Stimulated activated CD4-positive, alpha-beta T cell treated with anti-CD3 and anti-CD28 coated beads, Interleukin-2, amount 100 ng/mL, for 24 hours (primary cell): ENCODE measurements around the gene IGLL1.
"Not testable (repeated sequence)": the region's sequence is repeated elsewhere in the genome, so short reads cannot be mapped to it uniquely, and the experiment has no call there.

Source experiments
- DNase-seq, 2 donors: peaks; one replicate each; pipeline ENCODE4 v3.0.0-alpha.2; 2020

IGLL1 gene

GRCh38 chr22:23561025-23561510, 19.0 kb downstream of the IGLL1 start:
- DNase-seq: not testable (repeated sequence)

- DNase-seq: not testable (repeated sequence)
These were observed 19.9 kb downstream of the IGLL1 start for GRCh38 chr22:23560215-23560614.

GRCh38 chr22:23557467-23557866, 22.6 kb downstream of the IGLL1 start:
- no peak for DNase-seq

DNA sequence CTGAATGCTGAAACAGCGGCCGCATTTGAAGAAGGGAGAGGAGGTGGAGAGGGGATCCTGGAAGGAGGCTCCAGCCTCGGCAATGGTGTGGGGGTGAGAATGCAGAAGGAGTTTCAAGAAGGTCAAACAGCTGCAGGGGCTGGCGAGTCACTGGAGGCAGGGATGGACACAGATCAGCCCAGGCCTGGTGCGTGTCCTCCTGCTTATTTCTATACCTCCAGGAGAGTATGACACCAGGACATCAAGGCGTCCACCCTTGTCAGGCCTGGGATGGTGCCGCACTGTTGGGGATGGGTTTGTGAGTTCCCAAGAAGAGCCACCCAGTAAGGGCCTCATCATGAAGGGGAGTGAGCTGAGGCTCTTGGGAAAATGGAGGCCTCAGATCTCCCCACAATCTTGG, 23.1 kb downstream of the IGLL1 start:
- no peak for DNase-seq

DNA sequence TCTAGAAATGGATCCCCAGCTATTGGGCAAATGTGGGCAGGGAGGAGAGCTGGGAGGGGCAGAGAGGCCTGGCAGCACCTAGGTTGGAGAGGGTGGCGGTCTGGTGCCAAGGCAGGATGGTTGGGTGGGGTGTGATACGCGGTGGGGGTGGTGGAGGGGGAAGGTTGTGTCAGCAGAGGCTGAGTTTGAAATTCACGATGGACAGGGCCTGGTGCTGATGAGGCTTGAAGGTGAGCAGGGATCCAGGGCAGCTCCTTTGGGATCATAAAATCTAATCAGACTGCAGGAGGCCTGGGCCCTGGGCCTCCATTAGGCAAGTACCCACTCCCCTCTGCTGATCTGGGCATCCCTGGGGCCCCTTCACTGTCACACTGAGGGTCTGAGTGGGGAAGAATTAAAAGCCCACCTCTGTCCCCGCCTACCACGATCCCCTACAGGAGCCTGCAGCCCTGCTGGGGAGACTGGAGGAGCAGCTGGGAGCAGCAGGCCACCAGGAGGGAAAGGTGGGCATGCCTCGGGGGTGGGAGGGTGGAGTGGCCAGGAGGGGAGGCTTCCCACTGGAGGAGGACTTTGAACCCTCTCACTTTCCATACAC, 24.0 kb downstream of the IGLL1 start:
- no peak for DNase-seq

DNA sequence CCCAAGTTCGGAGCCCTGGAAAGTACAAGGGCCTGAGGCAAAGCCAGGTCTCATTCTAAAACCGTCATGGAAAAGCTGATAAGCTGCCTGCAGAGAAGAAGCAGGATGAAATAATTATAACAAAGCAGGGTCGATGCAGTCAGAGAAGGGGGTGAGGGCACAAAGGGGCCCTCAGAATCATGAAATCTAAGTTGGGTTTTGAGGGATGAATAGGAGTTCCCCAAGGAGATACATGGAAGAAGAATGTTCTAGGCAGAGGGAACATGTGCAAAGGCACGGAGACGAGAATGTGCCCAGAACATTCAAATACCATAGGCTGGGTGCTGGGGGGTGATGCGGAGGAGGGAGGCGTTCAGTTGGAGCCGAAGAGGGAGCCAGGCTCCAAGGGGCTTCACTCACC, 25.0 kb downstream of the IGLL1 start:
- DNase-seq: no peak

- DNase-seq: no peak
These were observed 25.9 kb downstream of the IGLL1 start for GRCh38 chr22:23553924-23554870.

DNA sequence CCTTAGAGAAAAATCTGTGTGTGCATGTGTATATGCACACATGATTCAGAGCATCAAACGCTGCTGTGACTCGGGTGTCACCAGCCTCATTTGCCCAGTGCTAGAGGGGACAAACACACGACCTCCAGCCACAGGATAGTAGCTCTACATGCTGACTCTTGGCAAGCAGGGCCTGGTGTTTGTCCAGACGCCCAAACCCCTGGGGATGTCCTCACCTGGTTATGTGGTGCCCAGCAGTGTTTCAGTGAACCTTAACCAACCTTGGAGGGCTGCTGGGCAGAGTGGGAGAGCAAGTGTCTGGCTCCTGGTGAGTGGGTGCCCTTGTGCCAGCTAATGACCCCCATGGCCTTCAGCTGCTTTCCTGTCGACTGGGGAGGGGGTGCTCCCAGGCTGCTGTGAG, 26.7 kb downstream of the IGLL1 start:
- DNase-seq: no peak

DNA sequence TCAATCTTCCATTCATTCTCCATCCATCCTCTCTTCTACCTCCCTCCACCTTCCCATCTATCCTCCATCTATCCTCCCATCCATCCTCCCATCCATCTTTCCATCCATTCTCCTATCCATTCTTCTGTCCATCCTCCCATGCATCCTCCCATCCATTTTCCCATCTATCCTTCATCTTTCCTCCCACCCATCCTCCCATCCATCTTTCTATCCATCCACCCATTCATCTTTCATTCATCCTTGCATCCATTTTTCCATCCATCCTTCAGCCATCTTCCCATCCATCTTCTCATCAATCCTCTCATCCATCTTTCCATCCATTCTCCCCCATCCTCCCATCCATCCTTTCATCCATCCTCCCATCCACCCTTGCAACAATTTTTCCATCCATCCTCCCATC, 27.5 kb downstream of the IGLL1 start:
- no peak for DNase-seq

- DNase-seq: no peak
These were observed 28.7 kb downstream of the IGLL1 start for GRCh38 chr22:23551385-23551784.

- no peak for DNase-seq
These were observed 29.9 kb downstream of the IGLL1 start for GRCh38 chr22:23550049-23550650.

DNA sequence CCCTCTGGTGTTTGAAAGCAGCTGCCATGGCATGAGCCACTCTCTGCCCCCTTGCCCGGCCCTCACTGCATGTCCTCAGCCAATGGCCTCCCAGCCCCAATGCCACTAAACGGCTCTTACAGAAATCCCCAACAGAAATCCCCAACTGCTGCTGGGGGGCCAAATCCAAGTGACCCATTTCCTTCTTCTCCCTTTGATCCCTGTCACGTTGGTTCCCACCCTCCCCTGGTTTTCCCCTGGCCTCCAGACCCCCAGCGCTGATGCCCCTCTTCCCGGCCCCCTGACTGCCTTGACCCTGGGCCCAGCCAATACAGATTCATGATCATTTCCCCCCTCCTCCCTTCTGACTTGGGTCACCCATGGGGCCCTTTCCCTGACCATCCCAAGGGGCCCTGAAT, 30.9 kb downstream of the IGLL1 start:
- no peak for DNase-seq

GRCh38 chr22:23548501-23549197, 31.4 kb downstream of the IGLL1 start:
- DNase-seq: no peak

DNA sequence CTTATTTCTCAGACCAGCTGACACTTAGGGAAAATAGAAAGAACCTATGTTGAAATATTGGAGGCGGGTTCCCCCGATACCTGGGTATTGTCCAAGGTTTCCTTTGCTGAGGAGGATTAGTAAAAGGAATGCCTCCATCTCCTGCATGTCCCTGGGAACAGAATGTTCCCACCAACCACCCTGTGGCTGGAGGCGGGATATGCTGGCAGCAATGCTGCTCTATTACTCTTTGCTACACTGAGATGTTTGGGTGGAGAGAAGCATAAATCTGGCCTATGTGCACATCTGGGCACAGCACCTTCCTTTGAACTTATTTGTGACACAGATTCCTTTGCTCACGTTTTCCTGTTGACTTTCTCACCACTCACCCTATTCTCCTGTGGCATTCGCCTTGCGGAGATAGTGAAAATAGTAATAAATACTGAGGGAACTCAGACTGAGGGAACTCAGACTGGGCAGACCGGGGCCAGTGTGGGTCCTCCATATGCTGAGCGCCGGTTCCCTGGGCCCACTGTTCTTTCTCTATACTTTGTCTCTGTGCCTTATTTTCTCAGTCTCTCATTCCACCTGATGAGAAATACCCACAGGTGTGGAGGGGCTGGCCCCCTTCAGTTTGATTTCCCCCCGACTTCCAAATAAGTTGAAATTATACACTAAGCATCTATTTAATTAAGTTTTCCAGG, 32.1 kb downstream of the IGLL1 start:
- DNase-seq: no peak

DNA sequence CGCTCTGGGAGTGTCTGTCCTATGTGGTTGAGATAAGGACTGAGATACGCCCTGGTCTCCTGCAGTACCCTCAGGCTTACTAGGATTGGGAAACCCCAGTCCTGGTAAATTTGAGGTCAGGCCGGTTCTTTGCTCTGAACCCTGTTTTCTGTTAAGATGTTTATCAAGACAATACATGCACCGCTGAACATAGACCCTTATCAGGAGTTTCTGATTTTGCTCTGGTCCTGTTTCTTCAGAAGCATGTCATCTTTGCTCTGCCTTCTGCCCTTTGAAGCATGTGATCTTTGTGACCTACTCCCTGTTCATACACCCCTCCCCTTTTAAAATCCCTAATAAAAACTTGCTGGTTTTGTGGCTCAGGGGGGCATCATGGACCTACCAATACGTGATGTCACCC, 32.7 kb downstream of the IGLL1 start:
- not testable (repeated sequence) for DNase-seq

GRCh38 chr22:23544852-23545251, 35.2 kb downstream of the IGLL1 start:
- DNase-seq: no peak

GRCh38 chr22:23543506-23544000, 36.5 kb downstream of the IGLL1 start:
- DNase-seq: not testable (repeated sequence)

DNA sequence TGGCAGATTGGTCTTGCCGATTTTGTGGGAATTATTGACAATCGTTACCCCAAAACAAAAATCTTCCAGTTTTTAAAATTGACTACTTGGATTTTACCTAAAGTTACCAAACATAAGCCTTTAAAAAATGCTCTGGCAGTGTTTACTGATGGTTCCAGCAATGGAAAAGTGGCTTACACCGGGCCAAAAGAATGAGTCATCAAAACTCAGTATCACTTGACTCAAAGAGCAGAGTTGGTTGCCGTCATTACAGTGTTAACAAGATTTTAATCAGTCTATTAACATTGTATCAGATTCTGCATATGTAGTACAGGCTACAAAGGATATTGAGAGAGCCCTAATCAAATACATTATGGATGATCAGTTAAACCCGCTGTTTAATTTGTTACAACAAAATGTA, 37.2 kb downstream of the IGLL1 start:
- DNase-seq: no peak

- not testable (repeated sequence) for DNase-seq
These were observed 37.7 kb downstream of the IGLL1 start for GRCh38 chr22:23542391-23542790.

DNA sequence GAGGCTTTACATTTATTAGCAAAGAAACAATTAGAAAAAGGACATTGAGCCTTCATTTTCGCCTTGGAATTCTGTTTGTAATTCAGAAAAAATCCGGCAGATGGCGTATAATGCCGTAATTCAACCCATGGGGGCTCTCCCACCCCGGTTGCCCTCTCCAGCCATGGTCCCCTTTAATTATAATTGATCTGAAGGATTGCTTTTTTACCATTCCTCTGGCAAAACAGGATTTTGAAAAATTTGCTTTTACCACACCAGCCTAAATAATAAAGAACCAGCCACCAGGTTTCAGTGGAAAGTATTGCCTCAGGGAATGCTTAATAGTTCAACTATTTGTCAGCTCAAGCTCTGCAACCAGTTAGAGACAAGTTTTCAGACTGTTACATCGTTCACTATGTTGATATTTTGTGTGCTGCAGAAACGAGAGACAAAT, 38.2 kb downstream of the IGLL1 start:
- DNase-seq: not testable (repeated sequence)

GRCh38 chr22:23540837-23541236, 39.3 kb downstream of the IGLL1 start:
- DNase-seq: not testable (repeated sequence)

- DNase-seq: not testable (repeated sequence)
These were observed 40.3 kb downstream of the IGLL1 start for GRCh38 chr22:23539839-23540198.
